Liver (tissue), 9 donors: ENCODE data around the gene ZNF697. TPM values are rescaled to one million over a fixed set of nuclear protein-coding genes. Genes with fewer than 3 reads are reported as not detected.
A peak's percentile ranks its signal among the peaks of the same experiment; 100 is the strongest.

ENCODE experiments used
- DNase-seq: peaks from one replicate; pipeline ENCODE4 v3.0.0-alpha.2; 2017; ENCODE audit warnings: low spot score
- H3K27ac ChIP-seq, 2 donors: one replicate each; pipeline ENCODE4 v1.7.0; 2013; ENCODE audit warnings: inconsistent platforms in 2 of 2, low read length in 2 of 2, control low read depth in 1 of 2, low read depth in 1 of 2, mild to moderate bottlenecking in 1 of 2
- H3K27me3 ChIP-seq, 4 donors: one replicate each; pipeline versions ENCODE4 v1.6.1 to v1.7.0; 2013; ENCODE audit warnings: low read length in 3 of 4, inconsistent platforms in 1 of 4, mild to moderate bottlenecking in 1 of 4, moderate library complexity in 1 of 4; ENCODE audit not compliant: control insufficient read depth in 4 of 4, insufficient read depth in 4 of 4
- H3K36me3 ChIP-seq, 4 donors: one replicate each; pipeline versions ENCODE4 v1.6.1 to v1.7.0; 2013; ENCODE audit warnings: low read length in 3 of 4, mild to moderate bottlenecking in 3 of 4, low read depth in 1 of 4, moderate library complexity in 1 of 4; ENCODE audit not compliant: control insufficient read depth in 4 of 4, insufficient read depth in 3 of 4
- H3K4me1 ChIP-seq, 4 donors: one replicate each; pipeline versions ENCODE4 v1.6.1 to v1.7.0; 2013; ENCODE audit warnings: low read length in 3 of 4, mild to moderate bottlenecking in 3 of 4, moderate library complexity in 1 of 4; ENCODE audit not compliant: control insufficient read depth in 4 of 4, insufficient read depth in 4 of 4
- H3K4me3 ChIP-seq, 3 donors: one replicate each; pipeline versions ENCODE4 v1.6.1 to v1.7.0; 2013; ENCODE audit warnings: low read length in 3 of 3, control low read depth in 1 of 3, low read depth in 1 of 3, mild to moderate bottlenecking in 1 of 3
- H3K9ac ChIP-seq, 2 donors: one replicate each; pipeline ENCODE4 v1.7.0; 2013; ENCODE audit warnings: low read length in 2 of 2, mild to moderate bottlenecking in 2 of 2, moderate library complexity in 2 of 2, control low read depth in 1 of 2, low read depth in 1 of 2
- H3K9me3 ChIP-seq, 4 donors: one replicate each; pipeline versions ENCODE4 v1.6.1 to v1.7.0; 2013; ENCODE audit warnings: low read length in 3 of 4; ENCODE audit not compliant: control insufficient read depth in 4 of 4
- ATF3 ChIP-seq: IDR thresholded peaks from 2 replicates; pipeline ENCODE4 v1.6.1; 2016; ENCODE audit warnings: antibody characterized with exemption
- CTCF ChIP-seq: fragments of 150-350 bp; IDR thresholded peaks from 2 replicates; pipeline ENCODE4 v1.5.1; 2017; ENCODE audit warnings: improper control_type of control experiment, low read depth, low read length; ENCODE audit not compliant: missing input control
- EGR1 ChIP-seq, 2 donors: IDR thresholded peaks; 2 replicates each; pipeline ENCODE4 v1.6.1; 2016 to 2018; ENCODE audit warnings: antibody characterized with exemption in 2 of 2, low read depth in 2 of 2
- FOXA1 ChIP-seq: IDR thresholded peaks from 2 replicates; pipeline ENCODE4 v1.6.1; 2016; ENCODE audit warnings: antibody characterized with exemption
- FOXA2 ChIP-seq: IDR thresholded peaks from 2 replicates; pipeline ENCODE4 v1.6.1; 2016; ENCODE audit warnings: antibody characterized with exemption
- GABPA ChIP-seq, 2 donors: IDR thresholded peaks in 1 of 2; conservative IDR thresholded peaks in 1 of 2; 2 replicates each; pipeline ENCODE4 v1.6.1; 2016; ENCODE audit warnings: antibody characterized with exemption in 2 of 2, mild to moderate bottlenecking in 1 of 2, moderate library complexity in 1 of 2
- HNF4A ChIP-seq, 2 donors: conservative IDR thresholded peaks; 2 replicates each; pipeline ENCODE4 v1.6.1; 2016; ENCODE audit warnings: antibody characterized with exemption in 2 of 2, mild to moderate bottlenecking in 2 of 2
- HNF4G ChIP-seq: IDR thresholded peaks from 2 replicates; pipeline ENCODE4 v1.6.1; 2016; ENCODE audit warnings: antibody characterized with exemption
- JUND ChIP-seq, 2 donors: IDR thresholded peaks; 2 replicates each; pipeline ENCODE4 v1.6.1; 2016; ENCODE audit warnings: antibody characterized with exemption in 2 of 2
- MAX ChIP-seq: IDR thresholded peaks from 2 replicates; pipeline ENCODE4 v1.6.1; 2016; ENCODE audit warnings: antibody characterized with exemption
- NR2F2 ChIP-seq: IDR thresholded peaks from 2 replicates; pipeline ENCODE4 v1.6.1; 2016; ENCODE audit warnings: antibody characterized with exemption
- RAD21 ChIP-seq, 2 donors: IDR thresholded peaks; 2 replicates each; pipeline ENCODE4 v1.6.1; 2016; ENCODE audit warnings: antibody characterized with exemption in 2 of 2, mild to moderate bottlenecking in 2 of 2
- REST ChIP-seq: IDR thresholded peaks from 2 replicates; pipeline ENCODE4 v1.6.1; 2016; ENCODE audit warnings: antibody characterized with exemption, mild to moderate bottlenecking
- SP1 ChIP-seq: IDR thresholded peaks from 2 replicates; pipeline ENCODE4 v1.6.1; 2018; ENCODE audit warnings: antibody characterized with exemption, mild to moderate bottlenecking
- TAF1 ChIP-seq: conservative IDR thresholded peaks from 2 replicates; pipeline ENCODE4 v1.6.1; 2016; ENCODE audit warnings: antibody characterized with exemption, mild to moderate bottlenecking
- YY1 ChIP-seq: IDR thresholded peaks from 2 replicates; pipeline ENCODE4 v1.6.1; 2016; ENCODE audit warnings: antibody characterized with exemption, mild to moderate bottlenecking
- ZBTB33 ChIP-seq: IDR thresholded peaks from 2 replicates; pipeline ENCODE4 v1.6.1; 2016; ENCODE audit warnings: antibody characterized with exemption
- WGBS: extraction: QIAGEN DNeasy Blood & Tissue Kit; methylation state at CpG from one replicate; pipeline ENCODE4 v1.1.7; 2013; 5-methylcytosine and 5-hydroxymethylcytosine counted together
- polyA plus RNA-seq, 2 donors: library from polyadenylated mRNA; stranded (reverse) in 1 of 2; unstranded in 1 of 2; fragments of 200-250 nt in 1 of 2; fragments of >200 nt in 1 of 2; fragmentation: Nextera tagmentation in 1 of 2; extraction: Ambion mirVana in 1 of 2; gene quantifications; one replicate each; pipeline versions ENCODE4 v1.2.1 to v1.2.3, GENCODE V29; 2013 to 2015
- total RNA-seq, 2 donors: library from RNA; depleted of rRNA; stranded (reverse); fragments of >200 nt; gene quantifications; one replicate each; pipeline ENCODE4 v1.2.3, GENCODE V29; 2014
- donor health status: healthy.
- donor health status: healthy.
- donor health status: healthy.
- donor health status: healthy.
- donor health status: healthy.

The ZNF697 gene
- total and polyA plus RNA-seq, 4 donors: 0.89 to 4.5 (median 3.2) TPM

- Histone ChIP-seq H3K4me1 (peaks cover 18 to 35% (median 27%) of the 10 kb centered on the region in 4 donors), H3K36me3 (peaks cover 0 to 2% (median 0%) of the 10 kb centered on the region in 4 donors), H3K9me3 (no peaks in the 10 kb centered on the region), H3K4me3 (no peak overlapping the region), H3K27ac (peak overlapping the region; percentile 85 to 88), H3K9ac (no peak overlapping the region), H3K27me3 (no peaks in the 10 kb centered on the region)
- DNase-seq: no peak
- TF ChIP-seq YY1 (no peak), MAX (no peak), JUND (IDR thresholded peaks at IDR 0.05) (no peak), CTCF (no peak), HNF4G (no peak), NR2F2 (no peak), ZBTB33 (no peak), FOXA1 (no peak), GABPA (IDR thresholded peaks at IDR 0.05 in 1 of 2, conservative IDR thresholded peaks at IDR 0.05 in 1 of 2) (no peak), TAF1 (no peak), ATF3 (no peak)
- WGBS: 56% methylated on average over 5 of the region's 5 CpGs
Measured at GRCh38 chr1:119632103-119632490, 16.0 kb downstream of the ZNF697 start.

GRCh38 chr1:119631433-119632102 is 16.5 kb downstream of the ZNF697 start:
- DNase-seq: peak; percentile 80
- Histone ChIP-seq H3K27me3 (no peaks in the 10 kb centered on the region), H3K36me3 (peaks cover 0 to 2% (median 0%) of the 10 kb centered on the region in 4 donors), H3K27ac (peak overlapping the region; percentile 85 to 88), H3K9me3 (no peaks in the 10 kb centered on the region), H3K4me3 (peak overlapping the region; percentile 8 to 55 (median 21)), H3K4me1 (peaks cover 20 to 35% (median 27%) of the 10 kb centered on the region in 4 donors), H3K9ac (peak overlapping the region in 1 of 2 donors; percentile 77)
- WGBS: 6% methylated on average over 37 of the region's 37 CpGs
- no peak for TF ChIP-seq ATF3
- TF ChIP-seq HNF4G: peak; percentile 4
- TF ChIP-seq ZBTB33: peak; percentile 38
- peak in 1 of 2 donors; percentile 16 for TF ChIP-seq GABPA (IDR thresholded peaks at IDR 0.05 in 1 of 2, conservative IDR thresholded peaks at IDR 0.05 in 1 of 2)
- no peak for TF ChIP-seq JUND (IDR thresholded peaks at IDR 0.05)
- TF ChIP-seq FOXA1: no peak
- no peak for TF ChIP-seq CTCF
- TF ChIP-seq REST: peak; percentile 20
- TF ChIP-seq NR2F2: no peak
- no peak for TF ChIP-seq MAX
- peak; percentile 30 for TF ChIP-seq YY1
- no peak for TF ChIP-seq TAF1
- TF ChIP-seq RAD21 (IDR thresholded peaks at IDR 0.05): peak in 1 of 2 donors; percentile 38
- peak; percentile 49 for TF ChIP-seq SP1
- no peak for TF ChIP-seq FOXA2
- TF ChIP-seq EGR1 (IDR thresholded peaks at IDR 0.05; ENCODE audit: low read depth in 2 of 2): peak in 1 of 2 donors; percentile 15
- TF ChIP-seq HNF4A (conservative IDR thresholded peaks at IDR 0.05): peak; percentile 38 to 56
